GM12878 (cell line): ENCODE data around the gene COL5A3. TPM values are rescaled to one million over a fixed set of nuclear protein-coding genes. Genes with fewer than 3 reads are reported as not detected.
A peak's percentile ranks its signal among the peaks of the same experiment; 100 is the strongest.

Source experiments
- ATAC-seq: fragments of 200-7000 bp; cut with Tn5 transposase; 3 replicates; pipeline ENCODE4 v1.9.1; 2020; ENCODE audit warnings: mild to moderate bottlenecking, moderate library complexity
- BruUV-seq: library from RNA; stranded (reverse); fragments of 400-500 nt; replicated peaks from 2 replicates; lab custom pipeline; 2021; lab: Mats Ljungman, UMichigan
- CTCF ChIA-PET: fragments of 300-600 bp; sonication (Branson Sonifier 250); formaldehyde crosslinking; extraction: SDS; loops from one replicate; lab custom pipeline; 2021; ENCODE audit warnings: inconsistent platforms; lab: Yijun Ruan, JAX
- POLR2A ChIA-PET: fragments of 350-600 bp; formaldehyde crosslinking; extraction: SDS; loops from one replicate; lab custom pipeline; 2021; ENCODE audit warnings: inconsistent platforms; lab: Charles Lee
- RAD21 ChIA-PET: fragments of 300-600 bp; sonication (Branson Sonifier 250); formaldehyde crosslinking; loops from one replicate; lab custom pipeline; 2023; ENCODE audit warnings: antibody characterized with exemption; ENCODE audit not compliant: unreplicated experiment; lab: Charles Lee
- SMC1A ChIA-PET: fragments of 300-600 bp; sonication (Branson Sonifier 250); formaldehyde crosslinking; loops from one replicate; lab custom pipeline; 2023; ENCODE audit not compliant: unreplicated experiment, uncharacterized antibody; lab: Charles Lee
- DNase-seq: peaks from one replicate; pipeline ENCODE4 v3.0.0-alpha.2; 2011; ENCODE audit warnings: low read depth, low spot score
- FAIRE-seq: peaks from 3 replicates; lab custom pipeline; 2011; peaks lifted over from hg19 to GRCh38; lab: Jason Lieb, UNC
- H2AFZ ChIP-seq: 2 replicates; pipeline ENCODE4 v1.6.0; 2011; ENCODE audit warnings: low read depth, low read length, control low read depth; ENCODE audit not compliant: control insufficient read depth
- H3K27ac ChIP-seq: 2 replicates; pipeline ENCODE4 v1.5.1; 2011; ENCODE audit warnings: control low read depth; ENCODE audit not compliant: control insufficient read depth, insufficient read depth
- H3K27me3 ChIP-seq, 2 experiments: replicated peaks in 1 of 2; 2 replicates each; pipeline versions ENCODE4 v1.6.0 to v1.6.1; 2011; ENCODE audit warnings: low read length in 1 of 2; ENCODE audit not compliant: control insufficient read depth in 2 of 2, insufficient read depth in 2 of 2
- H3K36me3 ChIP-seq, 2 experiments: 2 replicates each; pipeline ENCODE4 v1.5.1; 2011; ENCODE audit warnings: low read length in 1 of 2; ENCODE audit not compliant: control insufficient read depth in 2 of 2, insufficient read depth in 2 of 2
- H3K4me1 ChIP-seq: 2 replicates; pipeline ENCODE4 v1.6.1; 2011; ENCODE audit warnings: mild to moderate bottlenecking, low read length, moderate library complexity, mixed read lengths; ENCODE audit not compliant: control insufficient read depth, insufficient read depth
- H3K4me2 ChIP-seq: 2 replicates; pipeline ENCODE4 v1.6.0; 2011; ENCODE audit warnings: control low read depth; ENCODE audit not compliant: control insufficient read depth, insufficient read depth
- H3K4me3 ChIP-seq: fragments of 200-600 bp; sonication (generic); 2 replicates; pipeline ENCODE4 v1.5.1; 2016
- H3K79me2 ChIP-seq: 2 replicates; pipeline ENCODE4 v1.6.0; 2011; ENCODE audit warnings: low read length; ENCODE audit not compliant: control insufficient read depth, insufficient read depth
- H3K9ac ChIP-seq: 2 replicates; pipeline ENCODE4 v1.8.0; 2011; ENCODE audit warnings: low read length, control low read depth, mixed read lengths; ENCODE audit not compliant: control insufficient read depth, insufficient read depth
- H3K9me3 ChIP-seq: replicated peaks from 3 replicates; pipeline ENCODE4 v1.5.1; 2011; ENCODE audit warnings: mild to moderate bottlenecking, low read length; ENCODE audit not compliant: control insufficient read depth, insufficient read depth
- H4K20me1 ChIP-seq: 2 replicates; pipeline ENCODE4 v1.6.0; 2011; ENCODE audit not compliant: control insufficient read depth, insufficient read depth
- ATF3 ChIP-seq: IDR thresholded peaks from 2 replicates; pipeline ENCODE4 v1.6.1; 2011; ENCODE audit warnings: low read depth, mild to moderate bottlenecking, low read length, moderate library complexity, borderline replicate concordance; ENCODE audit errors: extremely low read depth
- CBX3 ChIP-seq: fragments of 200-600 bp; sonication (generic); IDR thresholded peaks from 2 replicates; pipeline ENCODE4 v1.6.1; 2016; ENCODE audit warnings: low read depth, borderline replicate concordance
- HDAC6 ChIP-seq: fragments of 200-600 bp; sonication (generic); IDR thresholded peaks from one replicate; pipeline ENCODE4 v1.8.0; 2017; ENCODE audit warnings: antibody characterized with exemption; ENCODE audit not compliant: unreplicated experiment
- MYC ChIP-seq: IDR thresholded peaks from 2 replicates; pipeline ENCODE4 v1.6.1; 2011; ENCODE audit warnings: mild to moderate bottlenecking, low read length, moderate library complexity, inconsistent platforms; ENCODE audit not compliant: insufficient read depth, insufficient replicate concordance, insufficient read length, severe bottlenecking
- ZNF24 ChIP-seq: fragments of 450-650 bp; IDR thresholded peaks from 2 replicates; pipeline ENCODE4 v1.6.1; 2017; ENCODE audit warnings: antibody characterized with exemption, mild to moderate bottlenecking
- WGBS: methylation state at CpG from one replicate; pipeline ENCODE4 v1.1.6; 2016; ENCODE audit warnings: low lambda C conversion rate; ENCODE audit not compliant: insufficient replicate concordance, insufficient coverage; ENCODE audit errors: missing lambda C conversion rate; 5-methylcytosine and 5-hydroxymethylcytosine counted together
- in situ Hi-C: fragments of 300-500 bp; cut with MboI; formaldehyde crosslinking; loops from 9 replicates; pipeline ENCODE4 v1.14.3; 2018; ENCODE audit warnings: mixed read lengths
- intact Hi-C: fragments of 100-400 bp; cut with micrococcal nuclease; formaldehyde crosslinking; loops from one replicate; pipeline ENCODE4 v1.14.2; 2022; ENCODE audit not compliant: unreplicated experiment
- polyA plus RNA-seq, 11 experiments: library from polyadenylated mRNA; depleted of rRNA in 4 of 11; unstranded in 6 of 11; stranded (reverse) in 5 of 11; fragments of >200 nt; fragmentation: Nextera tagmentation in 4 of 11; fragmentation: Illumina TruSeq in 1 of 11; extraction: Ambion mirVana in 4 of 11; extraction: Trizol in 1 of 11; gene quantifications; 1 replicate in 1 of 11; 2 replicates in 10 of 11; pipeline versions ENCODE4 v1.2.1 to v1.2.3, GENCODE V29; 2011 to 2016; ENCODE audit warnings: inconsistent platforms in 2 of 11, missing spikeins in 2 of 11, low read depth in 1 of 11
- total RNA-seq, 4 experiments: library from RNA; depleted of rRNA in 3 of 4; stranded (reverse); fragments of >200 nt in 3 of 4; fragmentation: Illumina TruSeq in 1 of 4; extraction: Trizol in 1 of 4; gene quantifications; 2 replicates each; pipeline versions ENCODE4 v1.2.1 to v1.2.3, GENCODE V29; 2013 to 2021

The COL5A3 gene
- total and polyA plus RNA-seq, 10 of the 15 experiments (the other 5 are each of a cell fraction or from before 2014, with no cell fraction given), result under 0.01 to 8.3 (median 0.10) TPM; not detected in 2

- ChIA-PET POLR2A (no interaction called here), RAD21 (no interaction called here), CTCF (interaction anchor here (1.2 kb wide), 1 partner anchor 19 kb away, joined by 3 read pairs; no protein-coding TSS in a partner anchor), SMC1A (no interaction called here)
- ATAC-seq (no peak), DNase-seq (no peak), FAIRE-seq (no peak)
- Histone ChIP-seq H2AFZ (no peak overlapping the region), H4K20me1 (no peaks in the 10 kb centered on the region), H3K4me3 (no peak overlapping the region), H3K27ac (no peak overlapping the region), H3K79me2 (no peaks in the 10 kb centered on the region), H3K9me3 (no peaks in the 10 kb centered on the region), H3K4me2 (no peak overlapping the region), H3K36me3 (no peaks in the 10 kb centered on the region), H3K9ac (no peak overlapping the region), H3K27me3 (no peaks in the 10 kb centered on the region), H3K4me1 (no peaks in the 10 kb centered on the region)
- intact Hi-C loops, result no loop called here
- TF ChIP-seq CBX3 (no peak), HDAC6 (no peak)
- no TSS peak for BruUV-seq
- in situ Hi-C loops, result no loop called here
- 16% methylated on average over 8 of the region's 8 CpGs for WGBS
Measured at GRCh38 chr19:9981406-9982260, 28.7 kb downstream of the COL5A3 start.

- in situ Hi-C loops, result no loop called here
- SMC1A ChIA-PET, result no interaction called here
- Histone ChIP-seq H3K27ac (no peak overlapping the region), H3K79me2 (no peaks in the 10 kb centered on the region), H3K9me3 (no peaks in the 10 kb centered on the region), H2AFZ (no peak overlapping the region), H4K20me1 (no peaks in the 10 kb centered on the region), H3K27me3 (no peaks in the 10 kb centered on the region), H3K4me1 (no peaks in the 10 kb centered on the region), H3K4me2 (no peak overlapping the region), H3K36me3 (no peaks in the 10 kb centered on the region), H3K9ac (no peak overlapping the region), H3K4me3 (no peak overlapping the region)
- no peak for FAIRE-seq
- DNase-seq, result no peak
- POLR2A ChIA-PET, result no interaction called here
- RAD21 ChIA-PET, result no interaction called here
- CTCF ChIA-PET, result no interaction called here
- intact Hi-C loops, result no loop called here
- no TSS peak for BruUV-seq
- TF ChIP-seq ZNF24 (peak; percentile 81), ATF3 (no peak), MYC (no peak)
- no peak for ATAC-seq
- 40% methylated on average over 6 of the region's 6 CpGs for WGBS
Measured at GRCh38 chr19:9972103-9972502, 38.2 kb downstream of the COL5A3 start.
